GM18511 (cell line): ENCODE results near the gene TM4SF5.

Experiments
- ATAC-seq: cut with Tn5 transposase; IDR thresholded peaks from one replicate; pipeline ENCODE4 v1.9.1; 2021; ENCODE audit warnings: mild to moderate bottlenecking, moderate library complexity; ENCODE audit not compliant: unreplicated experiment

TM4SF5 gene, protein sequence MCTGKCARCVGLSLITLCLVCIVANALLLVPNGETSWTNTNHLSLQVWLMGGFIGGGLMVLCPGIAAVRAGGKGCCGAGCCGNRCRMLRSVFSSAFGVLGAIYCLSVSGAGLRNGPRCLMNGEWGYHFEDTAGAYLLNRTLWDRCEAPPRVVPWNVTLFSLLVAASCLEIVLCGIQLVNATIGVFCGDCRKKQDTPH

DNA sequence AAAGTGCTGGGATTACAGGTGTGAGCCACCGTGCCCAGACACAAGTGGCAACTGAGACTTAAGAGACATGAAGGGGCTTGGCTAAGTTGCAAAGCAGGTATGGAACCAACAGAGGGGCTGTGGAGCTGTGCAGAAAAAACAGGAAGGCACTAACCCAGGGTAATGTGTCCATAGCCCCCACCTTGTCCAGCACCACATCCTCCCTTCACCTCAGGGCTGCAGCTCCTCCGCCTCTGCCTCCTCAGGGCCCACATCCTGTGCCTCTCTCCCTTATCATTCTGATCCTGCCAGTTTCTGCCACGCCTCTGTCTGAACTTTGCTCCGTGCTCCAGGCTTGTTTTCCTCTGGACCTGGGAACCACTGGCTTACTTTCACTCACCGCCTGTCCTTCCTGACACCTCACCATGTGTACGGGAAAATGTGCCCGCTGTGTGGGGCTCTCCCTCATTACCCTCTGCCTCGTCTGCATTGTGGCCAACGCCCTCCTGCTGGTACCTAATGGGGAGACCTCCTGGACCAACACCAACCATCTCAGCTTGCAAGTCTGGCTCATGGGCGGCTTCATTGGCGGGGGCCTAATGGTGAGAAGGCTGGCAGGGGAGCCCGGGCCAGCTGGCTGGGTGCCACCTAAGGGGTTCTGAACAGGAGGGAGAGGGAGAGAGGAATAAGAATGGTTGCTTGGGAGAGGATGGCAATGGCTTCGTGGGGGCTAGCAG, at the start of gene TM4SF5:
TM4SF5 (plus strand) TSS at position 368 of the 716 bp plus-strand sequence; CDS start at position 405, 37 bp downstream.
- no peak for ATAC-seq

DNA sequence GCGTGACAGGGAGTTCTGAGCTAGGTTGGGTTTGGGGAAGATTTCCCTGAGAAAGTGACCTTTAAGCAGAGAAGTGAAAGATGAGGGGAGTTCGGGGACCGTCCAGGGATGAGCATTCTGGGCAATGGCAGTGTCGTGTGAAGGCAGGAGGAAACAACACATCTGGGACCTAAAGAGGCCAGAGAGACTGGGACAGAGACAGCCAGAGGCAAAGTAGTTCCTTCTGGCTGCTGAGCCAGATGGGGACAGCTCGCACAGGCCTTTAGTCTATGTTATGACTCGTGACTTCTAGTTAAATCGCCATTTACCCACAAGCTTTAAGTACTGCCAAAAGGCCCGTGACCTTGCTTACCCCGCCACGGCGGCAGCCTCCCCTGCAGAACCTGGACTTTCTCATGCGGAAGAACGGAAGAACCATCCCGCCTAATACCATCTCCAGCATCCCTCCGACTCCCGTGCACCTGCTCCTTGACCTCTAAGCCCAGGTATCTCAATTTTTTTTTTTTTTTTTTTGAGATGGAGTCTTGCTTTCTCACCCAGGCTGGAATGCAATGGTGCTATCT, 48.9 kb upstream of the TM4SF5 start:
- ATAC-seq = no peak

DNA sequence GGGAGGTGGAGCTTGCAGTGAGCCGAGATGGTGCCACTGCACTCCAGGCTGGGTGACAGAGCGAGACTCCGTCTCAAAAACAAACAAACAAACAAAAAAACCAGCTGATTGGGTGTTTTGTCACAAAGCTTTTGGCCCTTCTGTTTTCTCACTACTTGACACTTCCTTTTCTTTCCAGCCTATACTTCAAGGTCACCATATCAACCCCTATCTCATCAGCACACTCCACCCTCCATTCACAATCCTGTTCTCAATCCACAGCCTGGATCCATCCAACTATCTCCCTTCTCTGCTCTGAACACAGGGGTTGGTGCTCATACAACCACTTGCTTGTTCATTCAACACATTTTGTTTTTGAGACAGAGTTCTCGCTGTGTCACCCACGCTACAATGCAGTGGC, 47.0 kb upstream of the TM4SF5 start:
- no peak for ATAC-seq

DNA sequence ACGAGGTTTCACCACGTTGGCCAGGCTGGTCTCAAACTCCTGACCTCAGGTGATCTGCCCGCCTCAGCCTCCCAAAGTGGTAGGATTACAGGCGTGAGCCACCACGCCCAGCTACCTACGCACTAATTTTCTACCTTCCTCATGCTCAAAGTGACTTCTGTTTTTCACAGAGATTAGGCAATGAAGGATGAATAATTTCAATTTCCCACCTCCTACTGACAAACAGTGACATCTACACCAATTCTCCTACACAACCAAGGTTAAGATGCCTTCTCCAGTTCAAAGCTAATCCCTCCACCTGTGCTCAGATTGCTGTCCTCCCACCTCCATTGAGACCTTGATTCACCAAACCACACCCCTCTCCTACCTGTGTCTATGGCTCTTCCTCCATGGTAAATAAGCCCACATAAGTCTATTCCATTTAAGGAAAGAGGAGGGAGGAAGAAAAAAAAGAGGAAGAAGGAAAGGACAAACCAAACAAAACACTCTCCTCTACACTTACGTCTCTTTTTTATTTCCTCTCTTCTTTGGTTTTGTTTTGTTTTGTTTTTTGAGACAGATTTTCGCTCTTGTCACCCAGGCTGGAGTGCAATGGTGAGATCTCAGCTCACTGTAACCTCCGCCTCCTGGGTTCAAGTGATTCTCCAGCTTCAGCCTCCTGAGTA, 45.9 kb upstream of the TM4SF5 start:
- ATAC-seq = no peak

DNA sequence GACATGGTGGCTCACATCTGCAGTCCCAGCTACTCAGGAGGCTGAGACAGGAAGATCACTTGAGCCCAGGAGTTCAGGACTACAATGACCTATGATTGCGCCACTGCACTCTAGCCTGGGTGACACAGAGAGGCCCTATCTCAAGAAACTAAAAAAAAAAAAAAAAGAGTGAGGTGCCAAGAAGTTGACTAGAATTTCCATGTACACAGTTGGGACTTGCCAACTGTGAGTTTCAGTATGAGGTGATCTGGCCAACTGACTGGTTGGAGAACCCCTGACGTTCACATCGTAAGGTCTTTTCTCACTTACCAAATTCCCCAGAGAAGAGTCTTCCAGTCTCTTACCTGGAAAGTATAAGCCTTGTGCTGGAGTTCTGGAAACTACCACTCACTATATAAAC, 43.6 kb upstream of the TM4SF5 start:
- ATAC-seq = no peak

DNA sequence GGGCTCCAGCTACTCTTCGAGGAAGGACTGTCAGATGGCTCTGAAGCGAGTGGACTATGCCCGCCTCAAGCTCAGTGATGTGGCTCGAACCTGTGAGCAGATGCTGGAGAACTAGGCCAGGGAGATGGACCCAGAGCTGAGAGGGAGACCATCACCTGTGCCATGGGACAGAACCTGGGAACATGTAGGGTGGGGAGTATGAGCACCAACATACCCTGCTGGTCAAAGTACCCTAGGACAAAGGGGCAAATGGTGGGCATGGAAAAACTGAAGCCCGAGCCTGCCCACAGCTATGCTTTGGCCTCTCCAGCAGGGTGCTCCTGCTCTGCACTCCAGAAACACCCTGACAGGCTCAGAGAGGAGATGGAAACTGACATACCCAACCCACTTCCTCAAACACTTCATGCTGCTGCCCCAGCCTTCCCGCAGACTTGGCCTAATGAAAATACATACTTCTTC, 38.6 kb upstream of the TM4SF5 start:
- ATAC-seq = no peak

DNA sequence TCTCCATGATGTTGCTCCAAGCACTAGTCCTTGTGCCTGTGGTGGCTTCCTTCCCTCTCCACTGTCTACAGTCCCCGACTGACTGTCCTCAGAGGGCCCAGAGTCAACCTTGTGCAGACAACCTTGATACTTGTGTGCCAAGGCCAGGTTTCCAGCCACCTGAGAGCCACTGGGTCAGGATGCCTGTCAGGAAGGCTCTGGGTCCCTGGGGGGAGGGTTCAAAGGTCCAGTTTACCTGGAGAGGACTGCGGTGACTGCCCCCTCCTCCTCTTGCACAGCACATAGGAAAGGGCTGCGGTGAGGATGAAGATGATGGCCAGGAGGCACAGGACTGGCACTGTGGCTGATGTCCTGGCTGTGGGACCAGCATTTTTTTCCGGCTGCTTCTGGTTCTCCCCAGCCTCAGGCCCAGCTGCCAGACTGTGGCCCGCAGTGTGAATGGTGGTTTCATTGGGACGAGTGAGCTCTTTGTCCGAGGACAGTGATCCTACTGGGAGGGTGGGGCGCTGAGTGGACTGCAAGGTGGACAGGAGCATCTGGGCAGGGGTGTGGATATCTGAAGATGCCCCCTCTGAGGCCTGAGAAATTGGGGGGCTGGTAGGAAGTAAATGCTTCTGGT, 36.7 kb upstream of the TM4SF5 start:
- ATAC-seq = no peak

DNA sequence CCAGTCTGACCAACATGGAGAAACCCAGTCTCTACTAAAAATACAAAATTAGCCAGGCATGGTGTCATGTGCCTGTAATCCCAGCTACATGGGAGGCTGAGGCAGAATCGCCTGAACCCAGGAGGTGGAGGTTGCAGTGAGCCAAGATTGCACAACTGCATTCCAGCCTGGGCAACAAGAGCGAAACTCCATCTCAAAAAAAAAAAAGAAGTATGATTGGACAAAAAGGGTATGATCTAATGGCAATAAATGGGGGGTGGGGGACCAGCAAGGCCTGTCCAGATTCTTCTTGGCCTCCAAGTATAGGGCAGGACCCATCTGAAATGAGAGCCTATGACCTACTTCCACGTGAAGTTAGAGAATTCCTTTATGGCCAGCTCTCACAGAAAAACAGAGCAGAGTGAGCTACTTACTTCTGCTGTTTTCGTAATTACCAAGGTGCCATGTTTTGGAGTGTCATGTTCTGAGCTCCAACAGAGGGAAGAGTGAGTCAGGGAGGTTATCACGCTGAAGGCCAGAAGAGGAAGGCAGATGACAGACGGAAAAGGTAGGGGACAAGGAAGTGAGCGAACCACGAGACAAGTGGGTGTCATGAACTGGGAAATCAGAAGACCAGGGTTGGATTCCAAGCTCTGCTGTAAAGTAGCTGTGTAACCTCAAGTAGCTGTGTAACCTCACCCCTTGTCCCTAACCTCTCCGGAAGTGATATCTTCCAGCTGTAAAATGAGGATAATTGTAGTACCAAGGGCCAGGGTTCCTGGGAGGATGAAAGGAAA, 35.6 kb upstream of the TM4SF5 start:
- ATAC-seq = no peak

DNA sequence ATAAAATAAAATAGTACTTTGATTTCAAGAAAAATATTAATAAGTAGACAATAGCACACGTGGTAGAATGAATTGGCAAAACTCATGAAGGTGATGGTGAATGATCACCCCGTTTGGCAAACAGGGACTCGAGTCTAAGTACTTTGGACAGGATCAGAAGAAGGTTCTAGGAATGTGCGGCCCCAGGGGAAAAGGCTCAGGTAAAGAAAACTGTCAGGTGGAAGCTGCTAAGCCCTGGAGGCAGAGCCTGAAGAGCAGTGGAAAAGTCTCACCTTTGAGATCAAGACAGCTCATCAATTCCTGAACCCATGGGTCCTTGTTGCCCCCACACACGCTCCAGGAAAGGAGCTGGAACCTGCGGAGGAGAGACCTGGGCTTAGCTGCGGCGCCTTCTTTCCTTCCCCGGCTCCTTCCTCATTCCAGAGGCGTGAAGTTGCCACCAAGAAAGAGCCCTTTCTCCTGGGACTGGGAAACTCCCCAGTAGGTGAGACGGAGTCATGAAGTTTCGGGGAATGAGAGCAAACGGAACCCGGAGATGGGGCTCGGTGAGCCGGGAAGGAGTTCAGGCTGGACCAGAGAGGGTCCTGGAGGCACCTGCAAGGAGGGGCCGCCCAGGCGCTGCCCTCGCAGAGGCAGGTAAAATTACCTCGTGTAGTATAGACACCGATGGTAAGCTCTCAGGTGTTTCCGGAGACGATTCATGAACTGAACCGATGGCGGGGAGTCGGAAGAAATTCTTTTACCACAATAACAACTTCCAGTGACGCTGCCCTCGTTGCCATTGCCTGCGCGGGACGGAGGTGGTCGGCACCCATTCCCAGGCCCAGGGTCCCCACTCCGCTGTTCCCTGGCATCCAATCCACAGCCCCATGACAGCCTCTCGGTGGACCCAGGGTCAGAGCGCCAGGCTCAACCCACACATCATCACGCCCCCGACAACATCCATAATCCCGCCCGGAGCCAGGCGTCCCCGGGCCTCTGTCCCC, 33.3 kb upstream of the TM4SF5 start:
- ATAC-seq = no peak

DNA sequence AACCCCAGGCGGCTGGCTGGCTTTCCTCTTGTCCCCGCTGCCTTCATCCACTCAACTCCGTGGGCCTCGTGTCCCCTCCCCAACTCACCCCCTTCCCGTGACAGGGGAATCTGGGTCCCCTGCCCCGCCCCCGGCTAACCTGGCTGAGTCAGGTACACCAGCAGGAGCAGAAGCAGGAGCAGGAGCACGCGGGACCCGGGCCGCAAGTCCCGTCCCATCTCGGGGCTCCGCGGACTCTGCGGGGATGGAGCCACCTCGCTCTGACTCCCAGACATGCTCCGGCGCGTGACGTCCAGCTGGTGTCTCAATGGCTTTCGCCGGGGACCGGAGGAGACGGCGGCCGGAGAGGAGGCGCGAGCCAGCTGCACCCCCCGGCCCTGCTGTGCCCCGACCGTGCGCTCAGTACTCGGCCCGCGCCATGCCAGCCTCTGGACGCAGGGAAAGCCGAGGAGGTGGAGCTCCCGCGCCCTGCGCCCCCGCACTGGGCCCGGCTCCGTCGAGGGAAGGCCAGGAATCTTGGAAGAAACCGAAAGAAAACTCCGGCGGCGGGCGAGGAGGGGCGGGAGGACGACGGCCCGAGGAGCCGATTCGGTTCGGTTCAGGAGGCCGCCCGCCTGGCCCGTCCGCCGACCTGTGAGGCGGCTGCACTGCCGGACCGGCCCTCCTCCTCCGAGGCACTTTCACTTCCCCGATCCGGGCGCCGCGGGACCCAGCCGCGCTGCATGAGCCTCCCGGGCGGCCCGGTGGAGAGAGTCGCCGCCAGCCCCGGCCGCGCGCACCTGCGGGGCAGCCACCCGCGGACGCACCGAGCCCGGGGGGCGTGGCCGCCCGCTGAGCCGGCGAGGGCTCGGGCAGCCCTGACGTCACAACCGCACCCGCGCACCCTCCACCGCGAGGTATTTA, 32.3 kb upstream of the TM4SF5 start, which contains the start of the genes CXCL16 and ZMYND15:
CXCL16 (minus strand) TSS at position 807 of the 903 bp plus-strand sequence; CDS start at position 218, 589 bp downstream.
ZMYND15 (plus strand) TSS at position 712 of the 903 bp plus-strand sequence. CDS start 716 bp downstream, outside the sequence.
- peak; percentile 39 for ATAC-seq

DNA sequence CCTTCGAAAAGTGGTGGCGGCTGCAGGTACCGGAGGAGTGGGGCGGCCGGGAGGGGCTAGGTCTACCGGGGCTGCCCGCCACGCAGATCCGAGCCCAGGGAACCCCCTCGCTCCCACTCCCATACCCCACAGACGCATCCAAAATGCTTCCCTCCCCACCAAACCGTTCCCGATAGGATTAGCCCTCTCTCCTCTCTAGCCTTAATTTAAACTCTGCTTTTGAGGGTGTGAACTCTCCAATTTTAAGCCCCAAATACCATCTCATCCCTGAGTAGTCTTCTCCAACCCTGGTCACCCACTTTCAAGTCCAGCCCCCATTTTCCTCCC, 31.7 kb upstream of the TM4SF5 start:
- ATAC-seq = no peak

DNA sequence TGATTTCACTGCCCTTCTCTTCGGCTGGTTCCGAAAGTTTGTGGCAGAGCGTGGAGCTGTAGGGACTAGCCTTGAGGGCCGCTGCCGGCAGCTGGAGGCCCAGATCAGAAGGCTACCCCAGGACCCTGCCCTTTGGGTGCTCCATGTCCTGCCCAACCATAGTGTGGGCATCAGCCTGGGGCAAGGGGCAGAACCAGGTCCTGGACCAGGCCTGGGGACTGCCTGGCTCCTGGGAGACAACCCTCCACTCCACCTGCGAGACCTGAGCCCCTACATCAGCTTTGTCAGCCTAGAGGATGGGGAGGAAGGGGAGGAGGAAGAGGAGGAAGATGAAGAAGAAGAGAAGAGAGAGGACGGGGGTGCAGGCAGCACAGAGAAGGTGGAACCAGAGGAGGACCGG, 31.1 kb upstream of the TM4SF5 start:
- ATAC-seq = no peak

DNA sequence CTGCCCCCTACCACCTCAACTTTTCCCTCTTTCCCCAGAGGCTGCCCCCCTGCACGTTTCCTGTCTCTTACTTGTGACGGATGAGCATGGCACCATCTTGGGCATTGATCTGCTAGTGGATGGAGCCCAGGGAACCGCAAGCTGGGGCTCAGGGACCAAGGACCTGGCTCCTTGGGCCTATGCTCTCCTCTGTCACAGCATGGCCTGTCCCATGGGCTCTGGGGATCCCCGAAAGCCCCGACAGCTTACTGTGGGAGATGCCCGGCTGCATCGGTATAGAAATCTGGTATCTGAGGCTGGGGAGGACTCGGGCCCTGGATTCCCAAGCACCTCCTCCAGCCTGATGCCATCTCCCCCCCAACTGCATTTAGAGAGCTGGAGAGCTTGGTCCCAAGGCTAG, 30.1 kb upstream of the TM4SF5 start:
- ATAC-seq = no peak

DNA sequence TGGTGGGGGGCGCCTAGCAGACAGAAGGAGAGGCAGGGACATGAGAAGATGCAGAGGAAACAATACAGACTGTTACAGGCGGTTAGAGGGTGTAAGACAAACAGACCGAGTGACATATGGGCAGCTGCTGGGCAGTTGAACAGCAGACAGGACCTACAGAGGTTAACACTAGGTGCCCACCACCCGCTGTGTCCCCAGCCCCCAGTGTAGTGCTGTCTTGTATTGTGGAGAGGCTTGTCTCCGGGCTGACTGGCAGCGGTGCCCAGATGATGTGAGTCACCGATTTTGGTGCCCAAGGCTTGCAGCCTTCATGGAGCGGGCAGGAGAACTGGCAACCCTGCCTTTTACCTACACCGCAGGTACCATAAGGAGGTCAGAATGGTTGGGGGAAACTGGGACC, 29.6 kb upstream of the TM4SF5 start:
- ATAC-seq = no peak

DNA sequence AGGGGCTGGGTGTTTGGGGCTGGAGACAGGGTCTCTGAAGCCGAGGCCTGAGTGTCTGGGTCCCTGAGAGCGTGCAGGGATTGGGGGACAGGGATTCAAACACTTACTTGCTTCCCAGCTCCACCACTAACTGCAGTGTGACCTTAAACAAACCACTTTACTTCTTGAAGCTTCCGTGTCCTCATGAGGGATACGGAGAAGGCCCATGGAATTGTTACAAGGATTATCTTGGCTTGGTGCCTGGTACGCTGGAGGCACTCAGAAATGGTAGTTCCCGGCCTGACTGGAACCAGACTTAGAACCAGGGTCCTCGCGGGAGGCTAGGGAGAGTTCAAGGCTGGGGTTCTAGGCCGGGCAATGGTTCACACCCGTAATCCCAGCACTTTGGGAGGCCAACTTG, 29.1 kb upstream of the TM4SF5 start:
- no peak for ATAC-seq

DNA sequence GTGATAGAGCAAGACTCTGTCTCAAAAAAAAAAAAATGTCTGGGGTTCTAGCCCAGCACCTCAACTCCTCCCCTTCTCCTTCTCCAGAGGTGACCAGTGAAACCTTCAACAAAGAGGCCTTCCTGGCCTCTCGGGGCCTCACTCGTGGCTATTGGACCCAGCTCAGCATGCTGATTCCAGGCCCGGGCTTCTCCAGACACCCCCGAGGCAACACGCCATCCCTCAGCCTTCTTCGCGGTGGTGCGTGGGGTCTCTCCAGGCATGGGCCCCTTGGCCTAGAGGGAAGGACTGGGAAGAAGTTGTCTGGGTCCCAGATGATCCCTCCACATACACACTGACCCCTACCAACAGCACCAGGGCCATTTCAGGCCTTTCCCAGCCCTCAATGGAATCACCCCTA, 28.5 kb upstream of the TM4SF5 start:
- ATAC-seq = no peak

DNA sequence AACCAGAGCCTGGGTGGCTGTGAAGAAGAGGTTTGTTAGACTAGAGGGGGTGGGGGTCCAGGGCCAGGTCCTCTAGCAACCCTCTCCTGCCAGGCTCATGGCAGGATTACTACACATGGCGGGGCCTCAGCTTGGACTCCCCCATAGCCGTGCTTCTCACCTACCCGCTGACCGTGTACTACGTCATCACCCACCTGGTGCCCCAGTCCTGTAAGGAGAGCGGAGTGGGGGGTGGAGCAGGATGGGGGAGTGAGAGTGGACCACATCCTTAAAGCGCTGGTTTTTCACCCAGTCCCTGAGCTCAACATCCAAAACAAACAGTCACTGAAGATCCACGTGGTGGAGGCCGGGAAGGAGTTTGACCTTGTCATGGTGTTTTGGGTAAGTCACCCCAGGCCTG, 27.8 kb upstream of the TM4SF5 start:
- no peak for ATAC-seq
